GM12878 (cell line): Measurements from ENCODE around the gene ANKRD53.
"Not testable (repeated sequence)": the region's sequence is repeated elsewhere in the genome, so short reads cannot be mapped to it uniquely, and the experiment has no call there.

ENCODE experiments used
- EP300 ChIP-seq, 2 experiments: fragments of 150-350 bp in 1 of 2; IDR thresholded peaks; 2 replicates each; pipeline ENCODE4 v1.6.1; 2011 to 2012; ENCODE audit warnings: low read depth in 2 of 2, low read length in 2 of 2, borderline replicate concordance in 1 of 2, improper control_type of control experiment in 1 of 2, inconsistent platforms in 1 of 2; ENCODE audit not compliant: control insufficient read depth in 1 of 2
- FOS ChIP-seq: IDR thresholded peaks from 3 replicates; pipeline ENCODE4 v1.6.1; 2011; ENCODE audit warnings: borderline replicate concordance; ENCODE audit not compliant: insufficient read length; ENCODE audit errors: extremely low read depth
- JUND ChIP-seq: IDR thresholded peaks from 2 replicates; pipeline ENCODE4 v1.6.1; 2012; ENCODE audit warnings: low read depth, mild to moderate bottlenecking, low read length, improper control_type of control experiment, moderate library complexity
- RAD21 ChIP-seq: IDR thresholded peaks from 2 replicates; pipeline ENCODE4 v1.6.1; 2011; ENCODE audit warnings: mild to moderate bottlenecking, low read depth, low read length, moderate library complexity; ENCODE audit not compliant: insufficient read depth
- RCOR1 ChIP-seq: conservative IDR thresholded peaks from 2 replicates; pipeline ENCODE4 v1.6.1; 2012; ENCODE audit warnings: low read depth, low read length, improper control_type of control experiment
- RFX5 ChIP-seq: IDR thresholded peaks from 2 replicates; pipeline ENCODE4 v1.6.1; 2011; ENCODE audit warnings: low read depth, low read length, improper control_type of control experiment
- SUZ12 ChIP-seq: fragments of 200-600 bp; sonication (generic); IDR thresholded peaks from one replicate; pipeline ENCODE4 v1.6.1; 2018; ENCODE audit warnings: antibody characterized with exemption, mild to moderate bottlenecking; ENCODE audit not compliant: unreplicated experiment
- ZNF274 ChIP-seq: IDR thresholded peaks from one replicate; pipeline ENCODE4 v1.8.0; 2011; ENCODE audit not compliant: insufficient read length, insufficient read depth
- TF ChIP-seq, protein P1 (sequence below): fragments of 450-650 bp; IDR thresholded peaks from 2 replicates; pipeline ENCODE4 v1.6.1; 2016; ENCODE audit warnings: mild to moderate bottlenecking
- TF ChIP-seq, protein P2 (sequence below): IDR thresholded peaks from 2 replicates; pipeline ENCODE4 v1.6.1; 2011; ENCODE audit warnings: low read depth, low read length, improper control_type of control experiment, borderline replicate concordance

DNA sequence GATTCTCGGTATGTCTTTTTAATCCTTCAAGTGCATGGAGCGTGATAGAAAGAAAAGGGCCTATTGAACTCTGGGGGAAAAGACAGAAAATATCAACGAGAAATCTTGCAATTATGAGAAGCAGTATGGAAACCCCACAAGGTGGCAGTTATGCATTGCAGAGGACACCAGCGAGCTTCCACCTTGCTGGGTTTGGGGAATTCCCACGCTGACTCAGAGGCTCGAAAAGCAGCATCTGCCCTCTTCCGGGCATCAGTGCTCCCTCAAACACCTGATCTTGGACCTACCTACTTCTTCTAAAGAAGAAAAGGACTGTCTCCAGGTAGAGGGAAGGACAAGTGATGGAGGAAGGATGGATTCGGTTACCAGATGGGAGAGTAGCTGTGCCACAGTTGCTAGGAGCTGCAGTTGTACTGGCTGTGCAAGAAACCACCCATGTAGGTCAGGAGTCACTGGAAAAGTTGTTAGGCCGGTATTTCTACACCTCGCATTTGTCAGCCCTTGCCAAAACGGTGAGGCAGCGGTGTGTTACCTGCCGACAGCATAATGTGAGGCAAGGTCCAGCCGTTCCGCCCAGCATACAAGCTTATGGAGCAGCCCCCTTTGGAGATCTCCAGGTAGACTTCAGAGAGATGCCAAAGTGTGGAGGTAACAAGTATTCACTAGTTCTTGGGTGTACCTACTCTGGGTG lies 45.3 kb downstream of the ANKRD53 start:
- TF ChIP-seq, protein P1, sequence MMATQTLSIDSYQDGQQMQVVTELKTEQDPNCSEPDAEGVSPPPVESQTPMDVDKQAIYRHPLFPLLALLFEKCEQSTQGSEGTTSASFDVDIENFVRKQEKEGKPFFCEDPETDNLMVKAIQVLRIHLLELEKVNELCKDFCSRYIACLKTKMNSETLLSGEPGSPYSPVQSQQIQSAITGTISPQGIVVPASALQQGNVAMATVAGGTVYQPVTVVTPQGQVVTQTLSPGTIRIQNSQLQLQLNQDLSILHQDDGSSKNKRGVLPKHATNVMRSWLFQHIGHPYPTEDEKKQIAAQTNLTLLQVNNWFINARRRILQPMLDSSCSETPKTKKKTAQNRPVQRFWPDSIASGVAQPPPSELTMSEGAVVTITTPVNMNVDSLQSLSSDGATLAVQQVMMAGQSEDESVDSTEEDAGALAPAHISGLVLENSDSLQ = not testable (repeated sequence)
- not testable (repeated sequence) for TF ChIP-seq JUND; ZNF274; EP300 (IDR thresholded peaks at IDR 0.05; ENCODE audit: borderline replicate concordance in 1 of 2, control insufficient read depth in 1 of 2, low read depth in 2 of 2, low read length in 2 of 2); SUZ12; FOS; RFX5; RCOR1
- TF ChIP-seq, protein P2, sequence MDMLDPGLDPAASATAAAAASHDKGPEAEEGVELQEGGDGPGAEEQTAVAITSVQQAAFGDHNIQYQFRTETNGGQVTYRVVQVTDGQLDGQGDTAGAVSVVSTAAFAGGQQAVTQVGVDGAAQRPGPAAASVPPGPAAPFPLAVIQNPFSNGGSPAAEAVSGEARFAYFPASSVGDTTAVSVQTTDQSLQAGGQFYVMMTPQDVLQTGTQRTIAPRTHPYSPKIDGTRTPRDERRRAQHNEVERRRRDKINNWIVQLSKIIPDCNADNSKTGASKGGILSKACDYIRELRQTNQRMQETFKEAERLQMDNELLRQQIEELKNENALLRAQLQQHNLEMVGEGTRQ = not testable (repeated sequence)
- peak; percentile 62 for TF ChIP-seq RAD21
